ENCODE measurements around the gene BEST3.
"Not testable (repeated sequence)": the region's sequence is repeated elsewhere in the genome, so short reads cannot be mapped to it uniquely, and the experiment has no call there.

The BEST3 gene

DNA sequence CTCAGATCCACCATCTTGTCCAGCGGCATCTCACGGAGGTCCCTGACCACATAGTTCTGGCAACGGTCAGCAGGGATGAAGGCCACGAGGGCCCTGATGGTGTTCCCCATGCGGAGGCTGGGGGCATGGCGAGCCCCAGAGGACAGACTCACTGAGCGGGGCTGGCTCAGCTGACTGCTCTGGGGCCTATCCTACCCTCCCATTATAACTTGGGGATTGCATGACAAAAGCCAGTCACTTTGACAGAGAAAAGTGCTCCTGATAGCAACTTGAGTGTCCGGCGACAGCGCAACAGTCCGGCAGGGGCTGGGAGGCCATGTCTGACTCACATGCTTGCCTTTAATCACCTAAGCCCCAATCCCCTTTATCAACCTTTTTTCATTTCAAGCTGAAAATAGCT lies 88.4 kb downstream of the BEST3 start, which contains the start of gene LRRC10:
TSS of gene LRRC10 (minus strand) at position 179 of the 400 bp plus-strand sequence. CDS start at position 110, 69 bp downstream.
- ChIA-PET POLR2A (no interaction called here), CTCF (no interaction called here)
- TF ChIP-seq SUZ12 (IDR thresholded peaks at IDR 0.05) (no peak), CTBP1 (IDR thresholded peaks at IDR 0.05; ENCODE audit: borderline replicate concordance) (no peak), L3MBTL2 (conservative IDR thresholded peaks at IDR 0.05) (no peak), FOXK2 (IDR thresholded peaks at IDR 0.05) (no peak), LEF1 (IDR thresholded peaks at IDR 0.05; ENCODE audit: borderline replicate concordance) (no peak), ARNT (IDR thresholded peaks at IDR 0.05) (no peak), HDGF (IDR thresholded peaks at IDR 0.05; ENCODE audit: borderline replicate concordance) (no peak), TARDBP (IDR thresholded peaks at IDR 0.05) (no peak), ZNF384 (IDR thresholded peaks at IDR 0.05) (no peak), NFRKB (IDR thresholded peaks at IDR 0.05) (no peak), SP1 (IDR thresholded peaks at IDR 0.05) (no peak), FOXA1 (IDR thresholded peaks at IDR 0.05) (no peak), FOXM1 (IDR thresholded peaks at IDR 0.05; ENCODE audit: borderline replicate concordance) (no peak), BHLHE40 (IDR thresholded peaks at IDR 0.05; ENCODE audit: borderline replicate concordance) (no peak)

DNA sequence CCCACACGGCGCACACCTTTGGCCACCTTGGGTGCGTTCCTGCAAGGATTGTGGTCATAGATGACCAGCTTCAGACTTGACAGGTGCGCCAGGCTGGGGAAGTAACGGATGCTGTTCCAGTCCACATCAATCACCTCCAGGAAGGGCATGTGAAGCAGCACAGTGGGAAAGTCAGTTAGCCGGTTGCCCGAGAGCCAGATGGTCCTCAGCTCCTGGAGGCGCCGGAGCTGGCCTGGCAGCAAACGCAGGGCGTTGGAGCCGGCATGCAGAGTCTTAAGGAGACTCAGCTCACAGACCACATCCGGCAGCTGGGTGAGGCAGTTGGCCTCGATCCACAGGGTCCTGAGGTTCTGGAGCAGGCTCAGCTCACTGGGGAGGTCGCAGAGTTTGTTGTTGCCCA lies 89.0 kb downstream of the BEST3 start:
- DNase-seq (ENCODE audit: extremely low spot score): no peak
- POLR2A ChIA-PET: interaction anchor here (0.9 kb wide), 1 partner anchor 25 kb away, joined by 4 read pairs; the partner anchor contains the start of gene CCT2
- TF ChIP-seq LEF1 (IDR thresholded peaks at IDR 0.05; ENCODE audit: borderline replicate concordance): no peak
- TF ChIP-seq, protein P1, sequence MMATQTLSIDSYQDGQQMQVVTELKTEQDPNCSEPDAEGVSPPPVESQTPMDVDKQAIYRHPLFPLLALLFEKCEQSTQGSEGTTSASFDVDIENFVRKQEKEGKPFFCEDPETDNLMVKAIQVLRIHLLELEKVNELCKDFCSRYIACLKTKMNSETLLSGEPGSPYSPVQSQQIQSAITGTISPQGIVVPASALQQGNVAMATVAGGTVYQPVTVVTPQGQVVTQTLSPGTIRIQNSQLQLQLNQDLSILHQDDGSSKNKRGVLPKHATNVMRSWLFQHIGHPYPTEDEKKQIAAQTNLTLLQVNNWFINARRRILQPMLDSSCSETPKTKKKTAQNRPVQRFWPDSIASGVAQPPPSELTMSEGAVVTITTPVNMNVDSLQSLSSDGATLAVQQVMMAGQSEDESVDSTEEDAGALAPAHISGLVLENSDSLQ (IDR thresholded peaks at IDR 0.05): no peak
- no peak for TF ChIP-seq BHLHE40 (IDR thresholded peaks at IDR 0.05; ENCODE audit: borderline replicate concordance)
- TF ChIP-seq TARDBP (IDR thresholded peaks at IDR 0.05): no peak
- no peak for TF ChIP-seq SP1 (IDR thresholded peaks at IDR 0.05)
- TF ChIP-seq FOXK2 (IDR thresholded peaks at IDR 0.05): no peak
- no peak for TF ChIP-seq ELF4 (IDR thresholded peaks at IDR 0.05)
- TF ChIP-seq L3MBTL2 (conservative IDR thresholded peaks at IDR 0.05): no peak
- no peak for TF ChIP-seq FOXM1 (IDR thresholded peaks at IDR 0.05; ENCODE audit: borderline replicate concordance)
- no peak for TF ChIP-seq CTBP1 (IDR thresholded peaks at IDR 0.05; ENCODE audit: borderline replicate concordance)
- no peak for TF ChIP-seq ZNF384 (IDR thresholded peaks at IDR 0.05)
- no peak for TF ChIP-seq SUZ12 (IDR thresholded peaks at IDR 0.05)
- TF ChIP-seq NFRKB (IDR thresholded peaks at IDR 0.05): no peak
- no peak for TF ChIP-seq HDGF (IDR thresholded peaks at IDR 0.05; ENCODE audit: borderline replicate concordance)
- no peak for TF ChIP-seq FOXA1 (IDR thresholded peaks at IDR 0.05)
- TF ChIP-seq ARNT (IDR thresholded peaks at IDR 0.05): no peak
- CTCF ChIA-PET: interaction anchor here (0.6 kb wide), 1 partner anchor 253 kb away, joined by 4 read pairs; no protein-coding TSS in a partner anchor

More for the DNA sequence above, 88.4 kb downstream of the BEST3 start, which contains the start of gene LRRC10:
- no peak for DNase-seq (ENCODE audit: extremely low spot score)

DNA sequence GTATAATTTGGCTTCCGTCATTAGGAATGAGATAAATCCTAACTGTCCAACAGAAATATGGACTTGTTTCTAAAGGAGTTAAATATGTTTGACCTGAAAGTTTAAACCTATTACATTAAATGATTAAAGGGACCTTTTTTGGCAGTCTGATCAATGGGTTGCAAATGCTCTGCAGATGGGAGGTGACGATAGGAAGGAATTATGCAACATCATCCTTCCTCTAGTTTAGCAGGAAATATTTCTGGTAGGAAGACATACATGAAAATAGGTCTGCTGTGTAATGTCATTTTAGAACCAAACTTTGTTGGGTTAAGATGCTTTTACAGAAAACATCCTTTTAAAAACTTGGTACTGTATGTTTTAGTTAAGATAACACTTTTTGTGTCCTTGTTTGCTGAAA lies 91.0 kb downstream of the BEST3 start:
- DNase-seq (ENCODE audit: extremely low spot score): no peak
- CTCF ChIA-PET: interaction anchor here (0.7 kb wide), 1 partner anchor 60 kb away, joined by 3 read pairs; no protein-coding TSS in a partner anchor
- TF ChIP-seq ARNT (IDR thresholded peaks at IDR 0.05): no peak
- TF ChIP-seq ZNF384 (IDR thresholded peaks at IDR 0.05): no peak
- TF ChIP-seq, protein P1 (IDR thresholded peaks at IDR 0.05): no peak
- TF ChIP-seq HDGF (IDR thresholded peaks at IDR 0.05; ENCODE audit: borderline replicate concordance): no peak
- no peak for TF ChIP-seq FOXM1 (IDR thresholded peaks at IDR 0.05; ENCODE audit: borderline replicate concordance)
- TF ChIP-seq TARDBP (IDR thresholded peaks at IDR 0.05): no peak
- TF ChIP-seq ELF4 (IDR thresholded peaks at IDR 0.05): no peak
- no peak for TF ChIP-seq SUZ12 (IDR thresholded peaks at IDR 0.05)
- no peak for TF ChIP-seq FOXK2 (IDR thresholded peaks at IDR 0.05)
- no peak for TF ChIP-seq BHLHE40 (IDR thresholded peaks at IDR 0.05; ENCODE audit: borderline replicate concordance)
- TF ChIP-seq L3MBTL2 (conservative IDR thresholded peaks at IDR 0.05): no peak
- no peak for TF ChIP-seq LEF1 (IDR thresholded peaks at IDR 0.05; ENCODE audit: borderline replicate concordance)
- no peak for TF ChIP-seq FOXA1 (IDR thresholded peaks at IDR 0.05)
- TF ChIP-seq NFRKB (IDR thresholded peaks at IDR 0.05): no peak
- no peak for TF ChIP-seq SP1 (IDR thresholded peaks at IDR 0.05)
- no peak for TF ChIP-seq CTBP1 (IDR thresholded peaks at IDR 0.05; ENCODE audit: borderline replicate concordance)
- POLR2A ChIA-PET: no interaction called here

DNA sequence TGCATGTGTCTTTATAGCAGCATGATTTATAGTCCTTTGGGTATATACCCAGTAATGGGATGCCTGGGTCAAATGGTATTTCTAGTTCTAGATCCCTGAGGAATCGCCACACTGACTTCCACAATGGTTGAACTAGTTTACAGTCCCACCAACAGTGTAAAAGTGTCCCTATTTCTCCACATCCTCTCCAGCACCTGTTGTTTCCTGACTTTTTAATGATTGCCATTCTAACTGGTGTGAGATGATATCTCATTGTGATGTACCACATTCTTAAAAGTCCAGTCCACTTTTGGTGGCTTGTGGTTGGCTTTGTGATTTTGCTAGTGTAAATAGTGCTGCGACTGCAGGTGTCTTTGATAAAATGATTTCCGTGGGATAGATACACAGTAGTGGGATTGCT lies 94.8 kb downstream of the BEST3 start:
- DNase-seq (ENCODE audit: extremely low spot score); POLR2A ChIA-PET; CTCF ChIA-PET: not testable (repeated sequence)
